A673 (cell line): ENCODE measurements around the gene YBX2.

Source experiments
- EZH2 ChIP-seq: fragments of 200-600 bp; sonication (generic); IDR thresholded peaks from 2 replicates; pipeline ENCODE4 v1.6.1; 2017; ENCODE audit warnings: borderline replicate concordance, low read depth, mild to moderate bottlenecking, mixed read lengths, antibody characterized with exemption, low read length; ENCODE audit not compliant: poor library complexity, severe bottlenecking
- TF ChIP-seq, protein P1 (sequence below): fragments of 300-800, 200-600 bp; sonication (generic); conservative IDR thresholded peaks from 2 replicates; pipeline ENCODE4 v1.5.1; 2017; ENCODE audit warnings: low read depth, mild to moderate bottlenecking, antibody characterized with exemption, low read length, moderate library complexity, mixed read lengths

DNA sequence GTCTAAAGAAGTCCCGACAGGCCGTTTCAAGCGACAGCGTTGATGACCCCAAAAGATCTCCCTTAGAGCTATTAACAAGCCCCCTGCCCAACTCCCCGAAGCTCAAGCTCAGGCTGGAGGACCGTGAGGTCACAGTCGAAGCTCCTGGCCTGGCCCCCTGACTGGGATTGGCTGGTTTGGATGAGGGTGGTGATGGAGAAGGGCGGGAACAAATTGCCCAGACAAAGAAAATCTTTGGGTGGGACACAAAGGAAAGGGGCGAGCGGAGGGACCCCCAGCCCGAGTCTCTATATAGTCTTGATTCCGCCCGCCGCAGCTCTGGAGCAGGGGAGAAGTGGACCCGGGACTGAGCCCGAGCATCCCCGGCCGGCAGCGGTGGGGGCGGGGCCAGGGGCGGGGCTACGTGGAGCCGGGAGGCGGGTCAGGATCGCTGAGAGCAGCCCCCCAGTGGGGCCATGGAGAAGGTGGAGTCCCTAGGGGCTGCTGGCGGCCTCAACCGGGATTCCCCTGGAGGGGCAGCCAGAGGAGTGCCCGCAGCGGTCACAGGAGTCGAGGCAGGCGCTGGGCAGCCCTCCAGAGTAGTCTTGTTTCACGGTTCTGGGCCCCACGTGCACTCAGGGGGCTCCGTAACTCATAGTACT is 35.7 kb upstream of the YBX2 start:
- TF ChIP-seq, protein P1, sequence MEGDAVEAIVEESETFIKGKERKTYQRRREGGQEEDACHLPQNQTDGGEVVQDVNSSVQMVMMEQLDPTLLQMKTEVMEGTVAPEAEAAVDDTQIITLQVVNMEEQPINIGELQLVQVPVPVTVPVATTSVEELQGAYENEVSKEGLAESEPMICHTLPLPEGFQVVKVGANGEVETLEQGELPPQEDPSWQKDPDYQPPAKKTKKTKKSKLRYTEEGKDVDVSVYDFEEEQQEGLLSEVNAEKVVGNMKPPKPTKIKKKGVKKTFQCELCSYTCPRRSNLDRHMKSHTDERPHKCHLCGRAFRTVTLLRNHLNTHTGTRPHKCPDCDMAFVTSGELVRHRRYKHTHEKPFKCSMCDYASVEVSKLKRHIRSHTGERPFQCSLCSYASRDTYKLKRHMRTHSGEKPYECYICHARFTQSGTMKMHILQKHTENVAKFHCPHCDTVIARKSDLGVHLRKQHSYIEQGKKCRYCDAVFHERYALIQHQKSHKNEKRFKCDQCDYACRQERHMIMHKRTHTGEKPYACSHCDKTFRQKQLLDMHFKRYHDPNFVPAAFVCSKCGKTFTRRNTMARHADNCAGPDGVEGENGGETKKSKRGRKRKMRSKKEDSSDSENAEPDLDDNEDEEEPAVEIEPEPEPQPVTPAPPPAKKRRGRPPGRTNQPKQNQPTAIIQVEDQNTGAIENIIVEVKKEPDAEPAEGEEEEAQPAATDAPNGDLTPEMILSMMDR = no peak
- TF ChIP-seq EZH2 = no peak
